SJCRH30 (cell line): ENCODE measurements around the gene TTC28. TPM values are rescaled to one million over a fixed set of nuclear protein-coding genes. Genes with fewer than 3 reads are reported as not detected.
"Not testable (repeated sequence)": the region's sequence is repeated elsewhere in the genome, so short reads cannot be mapped to it uniquely, and the experiment has no call there.

ENCODE experiments used
- DNase-seq, 2 experiments: peaks; one replicate each; pipeline ENCODE4 v3.0.0-alpha.2; 2015 to 2020
- H3K27ac ChIP-seq: fragments of 250-450 bp; sonication (Bioruptor Pico); 2 replicates; pipeline ENCODE4 v1.5.1; 2020; ENCODE audit warnings: mild to moderate bottlenecking, moderate library complexity
- H3K27me3 ChIP-seq: fragments of 250-450 bp; sonication (Bioruptor Pico); 2 replicates; pipeline ENCODE4 v1.5.1; 2020; ENCODE audit warnings: mild to moderate bottlenecking, moderate library complexity
- H3K36me3 ChIP-seq: fragments of 250-450 bp; sonication (Bioruptor Pico); 2 replicates; pipeline ENCODE4 v1.5.1; 2020; ENCODE audit warnings: mild to moderate bottlenecking, moderate library complexity
- H3K4me1 ChIP-seq: fragments of 250-450 bp; sonication (Bioruptor Pico); 2 replicates; pipeline ENCODE4 v1.5.1; 2020; ENCODE audit warnings: mild to moderate bottlenecking, moderate library complexity
- H3K4me3 ChIP-seq: fragments of 250-450 bp; sonication (Bioruptor Pico); 2 replicates; pipeline ENCODE4 v1.5.1; 2020; ENCODE audit warnings: mild to moderate bottlenecking, moderate library complexity
- H3K9me3 ChIP-seq: fragments of 250-450 bp; sonication (Bioruptor Pico); replicated peaks from 2 replicates; pipeline ENCODE4 v1.5.1; 2020; ENCODE audit warnings: mild to moderate bottlenecking, moderate library complexity
- total RNA-seq: library from RNA; depleted of rRNA; stranded (reverse); fragments of >200 nt; shearing (Covaris generic); gene quantifications from 2 replicates; pipeline ENCODE4 v1.2.3, GENCODE V29; 2014

The TTC28 gene
- total RNA-seq, 1 experiment from 2014 or later = 12.8 TPM

GRCh38 chr22:28232204-28232603, 447.4 kb downstream of the TTC28 start:
- Histone ChIP-seq H3K27ac (no peak overlapping the region), H3K36me3 (no peaks in the 10 kb centered on the region), H3K4me3 (no peak overlapping the region), H3K9me3 (no peaks in the 10 kb centered on the region; the same call in 1 of the 2 replicates), H3K4me1 (peaks cover 18% of the 10 kb centered on the region), H3K27me3 (no peaks in the 10 kb centered on the region)
- peak in 1 of 2 experiments; percentile 6 for DNase-seq

GRCh38 chr22:28231441-28231840, 448.2 kb downstream of the TTC28 start:
- Histone ChIP-seq H3K27ac (no peak overlapping the region), H3K27me3 (no peaks in the 10 kb centered on the region), H3K36me3 (no peaks in the 10 kb centered on the region), H3K4me3 (no peak overlapping the region), H3K4me1 (peaks cover 18% of the 10 kb centered on the region), H3K9me3 (no peaks in the 10 kb centered on the region; the same call in 1 of the 2 replicates)
- DNase-seq = peak; percentile 16 to 38

GRCh38 chr22:28230671-28231070, 449.0 kb downstream of the TTC28 start:
- no peak overlapping the region for H3K4me3 ChIP-seq
- no peak for DNase-seq
- no peak overlapping the region for H3K27ac ChIP-seq

GRCh38 chr22:28229566-28230485, 449.8 kb downstream of the TTC28 start:
- Histone ChIP-seq H3K36me3 (no peaks in the 10 kb centered on the region), H3K27me3 (no peaks in the 10 kb centered on the region), H3K4me1 (peaks cover 18% of the 10 kb centered on the region), H3K9me3 (no peaks in the 10 kb centered on the region), H3K4me3 (no peak overlapping the region), H3K27ac (no peak overlapping the region)
- no peak for DNase-seq

More at GRCh38 chr22:28230671-28231070, 449.0 kb downstream of the TTC28 start:
- H3K9me3 ChIP-seq = no peaks in the 10 kb centered on the region; the same call in 1 of the 2 replicates
- H3K27me3 ChIP-seq = no peaks in the 10 kb centered on the region
- no peaks in the 10 kb centered on the region for H3K36me3 ChIP-seq
- H3K4me1 ChIP-seq = peaks cover 18% of the 10 kb centered on the region

GRCh38 chr22:28223826-28224225, 455.8 kb downstream of the TTC28 start:
- DNase-seq = no peak
- no peaks in the 10 kb centered on the region for H3K27me3 ChIP-seq
- no peaks in the 10 kb centered on the region for H3K9me3 ChIP-seq
- H3K27ac ChIP-seq = no peak overlapping the region
- no peaks in the 10 kb centered on the region for H3K36me3 ChIP-seq
- H3K4me1 ChIP-seq = no peaks in the 10 kb centered on the region
- no peak overlapping the region for H3K4me3 ChIP-seq

GRCh38 chr22:28222976-28223745, 456.5 kb downstream of the TTC28 start:
- Histone ChIP-seq H3K9me3 (no peaks in the 10 kb centered on the region), H3K27me3 (no peaks in the 10 kb centered on the region), H3K27ac (no peak overlapping the region), H3K4me3 (no peak overlapping the region), H3K4me1 (no peaks in the 10 kb centered on the region), H3K36me3 (no peaks in the 10 kb centered on the region)
- no peak for DNase-seq

GRCh38 chr22:28222571-28222970, 457.1 kb downstream of the TTC28 start:
- Histone ChIP-seq H3K4me1 (no peaks in the 10 kb centered on the region), H3K27me3 (no peaks in the 10 kb centered on the region), H3K9me3 (no peaks in the 10 kb centered on the region), H3K36me3 (no peaks in the 10 kb centered on the region), H3K27ac (no peak overlapping the region), H3K4me3 (no peak overlapping the region)
- no peak for DNase-seq

- no peak for DNase-seq
- H3K4me1 ChIP-seq = no peaks in the 10 kb centered on the region
- H3K4me3 ChIP-seq = no peak overlapping the region
- no peaks in the 10 kb centered on the region for H3K9me3 ChIP-seq
- no peaks in the 10 kb centered on the region for H3K27me3 ChIP-seq
- H3K27ac ChIP-seq = no peak overlapping the region
- no peaks in the 10 kb centered on the region for H3K36me3 ChIP-seq
Observed at GRCh38 chr22:28222052-28222451, 457.6 kb downstream of the TTC28 start.

- no peaks in the 10 kb centered on the region for H3K9me3 ChIP-seq
- no peaks in the 10 kb centered on the region for H3K36me3 ChIP-seq
- DNase-seq = no peak
- H3K27me3 ChIP-seq = no peaks in the 10 kb centered on the region
- H3K4me3 ChIP-seq = no peak overlapping the region
- H3K27ac ChIP-seq = no peak overlapping the region
- no peaks in the 10 kb centered on the region for H3K4me1 ChIP-seq
Observed at GRCh38 chr22:28220626-28221363, 458.8 kb downstream of the TTC28 start.

- H3K36me3 ChIP-seq = no peaks in the 10 kb centered on the region
Observed at GRCh38 chr22:28217277-28217676, 462.4 kb downstream of the TTC28 start.

GRCh38 chr22:28214750-28215149, 464.9 kb downstream of the TTC28 start:
- H3K27ac ChIP-seq, H3K36me3 ChIP-seq, H3K4me3 ChIP-seq, H3K27me3 ChIP-seq, H3K9me3 ChIP-seq, DNase-seq, H3K4me1 ChIP-seq: not testable (repeated sequence)

More at GRCh38 chr22:28217277-28217676, 462.4 kb downstream of the TTC28 start:
- DNase-seq = no peak
- no peak overlapping the region for H3K4me3 ChIP-seq
- H3K27me3 ChIP-seq = no peaks in the 10 kb centered on the region
- H3K27ac ChIP-seq = no peak overlapping the region
- no peaks in the 10 kb centered on the region for H3K4me1 ChIP-seq
- no peaks in the 10 kb centered on the region for H3K9me3 ChIP-seq

GRCh38 chr22:28209457-28209856, 470.2 kb downstream of the TTC28 start:
- H3K27ac ChIP-seq, H3K27me3 ChIP-seq, H3K4me1 ChIP-seq, H3K36me3 ChIP-seq, DNase-seq, H3K4me3 ChIP-seq, H3K9me3 ChIP-seq: not testable (repeated sequence)

GRCh38 chr22:28208787-28209186, 470.9 kb downstream of the TTC28 start:
- H3K4me1 ChIP-seq = no peaks in the 10 kb centered on the region
- H3K4me3 ChIP-seq = no peak overlapping the region
- H3K27ac ChIP-seq = no peak overlapping the region
- no peak for DNase-seq
- no peaks in the 10 kb centered on the region for H3K36me3 ChIP-seq
- H3K9me3 ChIP-seq = peaks cover 9% of the 10 kb centered on the region; the same call in 1 of the 2 replicates
- H3K27me3 ChIP-seq = no peaks in the 10 kb centered on the region

- Histone ChIP-seq H3K36me3 (no peaks in the 10 kb centered on the region), H3K4me1 (no peaks in the 10 kb centered on the region), H3K27ac (no peak overlapping the region), H3K4me3 (no peak overlapping the region), H3K9me3 (peaks cover 9% of the 10 kb centered on the region; the same call in 1 of the 2 replicates), H3K27me3 (no peaks in the 10 kb centered on the region)
- no peak for DNase-seq
Observed at GRCh38 chr22:28208036-28208435, 471.6 kb downstream of the TTC28 start.
